Hematopoietic multipotent progenitor cell treated with erythropoietin and hydrocortisone succinate and interleukin-3 and kit ligand, for 15 days (in vitro differentiated cells): ENCODE results near the gene APOBEC3A.
"Not testable (repeated sequence)": the region's sequence is repeated elsewhere in the genome, so short reads cannot be mapped to it uniquely, and the experiment has no call there.

Experiments
- DNase-seq: peaks from one replicate; pipeline ENCODE4 v3.0.0-alpha.2; 2015; ENCODE audit warnings: low spot score

Gene APOBEC3A

DNA sequence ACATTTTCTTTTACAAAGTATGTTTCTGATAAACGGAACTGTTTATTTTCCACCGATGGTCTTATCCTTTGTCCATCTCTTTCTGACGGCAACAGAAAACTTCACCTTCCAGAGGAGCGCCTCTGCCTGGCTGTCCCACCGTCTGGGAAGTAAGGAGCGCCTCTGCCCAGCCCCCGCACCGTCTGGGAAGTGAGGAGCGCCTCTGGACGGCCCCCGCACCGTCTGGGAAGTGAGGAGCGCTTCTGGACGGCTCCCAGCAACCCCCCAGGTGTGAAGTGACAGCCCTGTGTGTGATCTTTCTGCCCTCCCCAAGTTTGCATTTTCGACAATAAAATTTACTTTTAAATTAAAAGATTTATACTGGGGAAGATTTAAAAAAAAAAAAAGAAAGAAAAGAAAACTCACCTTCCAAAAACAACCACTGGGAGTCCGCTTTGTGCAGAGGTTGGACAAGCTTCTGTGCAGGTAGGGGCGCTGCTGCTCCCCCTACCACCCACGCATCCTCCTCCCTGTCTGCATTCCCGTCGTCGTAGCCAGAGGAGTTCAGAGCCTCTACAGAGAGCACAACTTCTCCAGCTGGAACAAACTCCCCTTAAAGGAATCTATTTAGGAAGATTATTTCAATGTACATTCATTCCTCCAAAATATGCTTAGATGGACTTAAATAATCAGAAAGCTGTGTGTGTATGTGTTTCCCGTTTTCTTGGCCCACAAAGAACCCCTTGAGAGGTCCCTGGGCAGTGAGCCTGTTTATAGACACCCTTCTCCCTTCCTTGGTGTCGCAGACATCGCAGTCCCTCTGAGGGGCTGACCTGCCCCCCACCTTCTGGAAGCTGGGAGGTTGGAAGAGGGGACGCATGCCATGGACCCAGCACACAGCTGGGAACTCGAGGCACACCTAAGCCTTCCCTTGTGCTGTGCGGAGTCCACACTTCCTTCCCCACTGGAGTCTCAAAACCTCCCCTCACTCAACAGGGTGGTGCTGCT is 23.9 kb downstream of the APOBEC3A start:
- DNase-seq = no peak

GRCh38 chr22:38981992-38982927 is 24.9 kb downstream of the APOBEC3A start, which contains the start of gene APOBEC3B:
APOBEC3B (plus strand) TSS chr22:38982347; CDS start chr22:38982454, 107 bp downstream.
- DNase-seq = peak; percentile 90

- no peak for DNase-seq
Measured at GRCh38 chr22:38984224-38984623, 26.8 kb downstream of the APOBEC3A start.

DNA sequence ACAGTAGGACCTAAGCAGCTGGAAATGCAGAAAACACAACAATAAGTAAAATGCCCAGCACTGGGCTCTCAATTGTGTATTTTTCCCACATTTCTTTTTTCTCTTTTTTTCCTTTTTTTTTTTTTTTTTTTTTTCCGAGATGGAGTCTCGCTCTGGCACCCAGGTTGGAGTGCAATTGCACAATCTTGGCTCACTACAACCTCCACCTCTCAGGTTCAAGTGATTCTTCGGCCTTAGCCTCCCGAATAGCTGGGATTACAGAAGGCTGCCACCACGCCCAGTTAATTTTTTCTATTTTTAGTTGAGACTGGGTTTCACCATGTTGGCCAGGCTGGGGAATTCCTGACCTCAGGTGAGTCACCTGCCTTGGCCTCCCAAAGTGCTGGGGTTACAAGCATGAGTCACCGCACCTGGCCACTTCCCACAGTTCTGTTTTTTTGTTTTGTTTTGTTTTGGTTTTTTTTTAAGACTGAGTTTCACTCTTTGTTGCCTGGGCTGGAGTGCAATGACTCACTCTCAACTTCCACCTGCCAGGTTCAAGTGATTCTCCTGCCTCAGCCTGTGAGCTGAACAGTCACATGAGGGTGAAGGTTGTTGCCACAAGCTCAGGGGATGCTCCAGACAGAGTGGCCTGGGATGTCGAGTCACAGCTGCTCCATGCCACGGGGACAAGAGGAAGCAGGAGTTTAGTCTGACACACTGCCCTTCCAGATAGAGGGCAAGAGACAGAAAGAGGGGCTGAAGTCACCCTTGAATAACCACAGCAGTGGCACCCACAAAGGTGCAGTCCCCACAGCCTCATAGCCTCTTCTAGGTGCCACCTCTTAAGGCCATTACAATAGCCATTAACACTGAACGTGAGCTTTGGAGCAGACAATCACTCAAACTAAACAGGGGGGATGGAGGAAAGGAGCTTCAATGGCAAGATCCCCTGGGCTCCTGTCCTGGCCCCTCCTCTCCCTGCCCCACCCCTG is 27.7 kb downstream of the APOBEC3A start:
- DNase-seq = not testable (repeated sequence)

DNA sequence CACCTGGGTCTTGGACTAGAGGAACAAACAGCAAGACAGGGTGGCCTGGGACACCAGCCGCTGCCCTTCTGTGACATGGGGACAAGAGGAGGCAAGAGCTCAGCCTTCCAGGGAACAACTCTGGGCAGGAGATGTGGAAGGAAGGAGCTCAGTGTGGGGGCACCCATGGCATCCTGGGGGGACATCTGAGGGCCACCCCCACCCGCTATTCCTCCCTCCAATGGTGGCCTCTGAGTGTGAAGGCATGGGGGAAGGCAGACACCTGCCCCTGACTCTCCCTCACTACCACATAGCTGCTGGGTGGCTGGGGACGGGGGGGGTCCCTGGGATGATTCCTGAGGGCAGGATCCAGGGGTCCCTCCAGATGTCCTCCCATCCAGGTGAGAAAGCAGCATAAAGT is 29.2 kb downstream of the APOBEC3A start:
- DNase-seq = no peak

DNA sequence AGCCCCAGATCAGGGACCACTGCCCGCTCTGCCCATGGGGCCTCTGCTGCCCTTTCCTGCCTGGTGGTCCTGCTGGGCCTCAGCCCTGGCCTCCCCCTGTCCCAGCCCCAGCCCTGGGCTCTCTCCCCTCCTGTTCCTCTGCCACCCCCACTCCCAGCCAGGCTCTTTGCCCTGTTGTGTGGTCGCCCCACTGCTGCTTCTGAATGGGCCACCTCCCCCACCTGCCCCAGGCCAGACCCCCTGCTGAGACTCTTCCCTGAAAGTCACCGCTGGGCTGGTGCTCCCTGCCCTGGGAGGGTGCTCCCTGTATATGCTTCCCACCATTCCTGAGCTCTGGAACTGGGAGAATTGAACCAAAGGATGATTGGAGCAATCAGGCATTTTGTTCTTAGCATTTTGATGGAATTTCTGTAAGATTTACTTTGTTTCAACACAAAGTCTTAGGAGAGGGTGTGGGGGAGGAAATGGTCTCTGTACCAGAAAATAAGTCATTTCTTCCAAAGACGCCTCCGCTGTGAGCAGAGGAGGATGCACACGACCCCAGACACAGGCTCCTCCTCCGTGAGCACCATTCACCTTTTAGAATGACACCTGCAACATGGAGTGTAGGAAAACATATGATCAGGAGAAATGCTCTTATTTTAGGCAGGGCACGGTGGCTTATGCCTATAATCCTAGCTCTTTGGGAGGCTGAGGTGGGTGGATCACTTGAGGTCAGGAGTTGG is 29.9 kb downstream of the APOBEC3A start:
- DNase-seq = no peak

DNA sequence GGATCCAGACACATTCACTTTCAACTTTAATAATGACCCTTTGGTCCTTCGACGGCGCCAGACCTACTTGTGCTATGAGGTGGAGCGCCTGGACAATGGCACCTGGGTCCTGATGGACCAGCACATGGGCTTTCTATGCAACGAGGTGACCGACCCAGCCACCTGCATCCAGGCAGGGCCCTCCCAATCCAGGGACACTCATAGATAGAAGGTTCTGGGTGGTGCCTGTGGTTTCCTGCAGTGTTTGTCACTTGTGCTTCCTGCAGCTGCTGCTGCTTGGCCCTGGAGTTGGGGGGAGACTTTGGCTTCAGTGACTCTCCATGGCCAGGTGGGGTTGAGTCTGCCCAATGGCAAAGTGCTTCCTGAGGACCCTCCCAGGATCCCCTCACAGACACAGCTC is 32.1 kb downstream of the APOBEC3A start:
- DNase-seq = no peak

DNA sequence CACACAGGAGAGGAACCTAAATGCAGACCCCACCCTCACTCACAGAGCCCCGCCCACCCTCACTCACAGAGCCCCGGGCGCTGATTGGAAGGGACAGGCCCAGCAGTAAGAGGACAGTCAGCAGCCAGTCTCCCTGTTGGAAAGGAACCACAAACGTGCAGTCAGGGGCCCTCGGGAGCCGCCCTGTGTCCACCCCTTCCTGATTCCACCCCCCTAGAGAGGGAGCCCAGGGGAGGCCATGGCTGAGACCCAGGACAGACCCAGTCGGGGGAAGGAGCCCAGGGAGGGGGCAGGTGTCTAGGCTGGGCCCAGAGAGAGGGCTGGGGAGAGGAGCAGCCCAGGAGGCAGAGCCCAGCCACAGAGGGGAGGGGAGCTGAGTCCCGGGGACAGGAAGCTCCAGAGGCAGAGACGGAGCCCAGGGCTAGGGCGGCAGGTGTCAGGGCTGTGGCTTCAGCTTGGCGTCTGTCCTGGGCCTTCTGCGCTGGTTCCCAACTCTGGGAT is 35.5 kb downstream of the APOBEC3A start:
- not testable (repeated sequence) for DNase-seq

DNA sequence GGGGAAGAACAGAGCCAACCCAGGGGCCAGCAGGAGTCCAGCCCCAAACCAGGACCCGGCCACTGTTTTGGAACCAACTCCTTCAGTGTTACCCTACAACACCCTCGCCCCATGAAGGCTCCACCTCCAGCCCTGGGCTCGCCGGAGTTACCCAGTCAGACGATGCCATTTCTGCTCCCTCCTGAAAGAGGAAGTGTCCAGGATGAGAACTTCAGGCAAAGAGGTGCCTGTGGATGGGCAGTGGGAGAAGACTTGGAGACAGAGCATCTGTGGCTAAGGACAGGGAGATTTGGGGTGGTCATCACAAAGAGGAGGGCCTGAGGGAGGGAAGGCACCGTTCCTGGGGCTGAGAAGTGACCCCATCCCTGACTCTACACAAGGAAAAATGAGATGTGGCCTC is 38.7 kb downstream of the APOBEC3A start:
- DNase-seq = no peak

- no peak for DNase-seq
Measured at GRCh38 chr22:38997518-38997917, 40.1 kb downstream of the APOBEC3A start.

GRCh38 chr22:39003165-39003638 is 45.8 kb downstream of the APOBEC3A start:
- peak; percentile 72 for DNase-seq

DNA sequence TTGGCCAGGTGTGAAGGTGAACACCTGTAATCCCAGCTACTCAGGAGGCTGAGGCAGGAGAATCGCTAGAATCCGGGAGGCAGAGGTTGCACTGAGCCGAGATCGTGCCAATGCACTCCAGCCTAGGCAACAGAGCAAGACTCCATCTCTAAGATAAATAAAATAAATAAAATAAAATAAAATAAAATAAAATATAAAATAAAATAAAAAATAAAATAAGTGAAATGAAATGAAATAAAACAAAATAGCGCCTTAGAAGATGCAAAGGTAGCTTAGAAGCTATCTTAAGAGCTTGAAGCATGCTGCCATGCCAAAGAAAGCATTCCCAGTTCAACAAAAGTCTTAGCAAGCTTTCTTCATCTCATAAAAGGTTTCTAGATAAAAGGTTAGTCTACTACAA is 49.8 kb downstream of the APOBEC3A start:
- DNase-seq = no peak

- not testable (repeated sequence) for DNase-seq
Measured at GRCh38 chr22:39008271-39008850, 51.0 kb downstream of the APOBEC3A start.

GRCh38 chr22:39010946-39011345 is 53.5 kb downstream of the APOBEC3A start:
- no peak for DNase-seq
